PC-3 (cell line): ENCODE measurements around the gene HLA-DRB1.

Experiments used
- EZH2 ChIP-seq: fragments of 300-600 bp; sonication (generic); IDR thresholded peaks from one replicate; pipeline ENCODE4 v1.6.1; 2017; ENCODE audit warnings: antibody characterized with exemption, mild to moderate bottlenecking, low read length; ENCODE audit not compliant: unreplicated experiment
- TF ChIP-seq, protein P1 (sequence below): fragments of 300-600 bp; sonication (generic); conservative IDR thresholded peaks from 2 replicates; pipeline ENCODE4 v1.5.1; 2017; ENCODE audit warnings: antibody characterized with exemption, low read depth, mild to moderate bottlenecking, low read length

DNA sequence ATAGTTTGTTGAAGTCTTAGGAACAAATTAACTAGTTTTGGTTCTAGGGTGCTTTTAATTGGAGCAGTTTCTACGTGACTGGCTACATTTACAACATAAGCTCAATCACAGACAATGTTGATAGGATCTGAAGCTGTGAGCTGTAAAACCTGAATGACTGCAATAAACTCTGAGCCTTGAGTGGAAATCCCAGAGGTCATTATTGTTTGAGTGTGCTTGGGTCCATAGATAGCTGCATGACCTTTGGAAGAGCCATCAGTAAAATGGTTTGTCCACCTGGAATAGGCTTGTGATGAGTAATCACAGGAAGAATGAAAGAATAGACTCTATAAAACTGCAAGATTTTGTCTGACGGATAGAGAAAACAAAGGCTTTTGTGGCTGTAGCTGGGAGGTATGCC is 26.7 kb downstream of the HLA-DRB1 start:
- TF ChIP-seq, protein P1, sequence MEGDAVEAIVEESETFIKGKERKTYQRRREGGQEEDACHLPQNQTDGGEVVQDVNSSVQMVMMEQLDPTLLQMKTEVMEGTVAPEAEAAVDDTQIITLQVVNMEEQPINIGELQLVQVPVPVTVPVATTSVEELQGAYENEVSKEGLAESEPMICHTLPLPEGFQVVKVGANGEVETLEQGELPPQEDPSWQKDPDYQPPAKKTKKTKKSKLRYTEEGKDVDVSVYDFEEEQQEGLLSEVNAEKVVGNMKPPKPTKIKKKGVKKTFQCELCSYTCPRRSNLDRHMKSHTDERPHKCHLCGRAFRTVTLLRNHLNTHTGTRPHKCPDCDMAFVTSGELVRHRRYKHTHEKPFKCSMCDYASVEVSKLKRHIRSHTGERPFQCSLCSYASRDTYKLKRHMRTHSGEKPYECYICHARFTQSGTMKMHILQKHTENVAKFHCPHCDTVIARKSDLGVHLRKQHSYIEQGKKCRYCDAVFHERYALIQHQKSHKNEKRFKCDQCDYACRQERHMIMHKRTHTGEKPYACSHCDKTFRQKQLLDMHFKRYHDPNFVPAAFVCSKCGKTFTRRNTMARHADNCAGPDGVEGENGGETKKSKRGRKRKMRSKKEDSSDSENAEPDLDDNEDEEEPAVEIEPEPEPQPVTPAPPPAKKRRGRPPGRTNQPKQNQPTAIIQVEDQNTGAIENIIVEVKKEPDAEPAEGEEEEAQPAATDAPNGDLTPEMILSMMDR, result no peak
- no peak for TF ChIP-seq EZH2
